Stimulated activated CD8-positive, alpha-beta memory T cell treated with anti-CD3 and anti-CD28 coated beads, Interleukin-15, amount 100 ng/mL, for 24 hours (primary cell): Measurements from ENCODE around the gene NOL4.

ENCODE experiments used
- DNase-seq: peaks from one replicate; pipeline ENCODE4 v3.0.0-alpha.2; 2020; ENCODE audit warnings: low read depth

NOL4 gene

GRCh38 chr18:34189656-34190435 is 34.9 kb downstream of the NOL4 start:
- DNase-seq = no peak
